Breast epithelium (tissue), 4 donors: ENCODE data around the gene KBTBD4. TPM values are rescaled to one million over a fixed set of nuclear protein-coding genes. Genes with fewer than 3 reads are reported as not detected.
A peak's percentile ranks its signal among the peaks of the same experiment; 100 is the strongest.

Experiments
- DNase-seq, 2 donors: peaks; one replicate each; pipeline ENCODE4 v3.0.0-alpha.2; 2019; ENCODE audit warnings: low spot score in 2 of 2
- H3K27ac ChIP-seq, 2 donors: fragments of 200-600 bp; sonication (generic) in 1 of 2; one replicate each; pipeline ENCODE4 v1.5.1; 2016 to 2019; ENCODE audit warnings: mild to moderate bottlenecking in 1 of 2
- H3K27me3 ChIP-seq, 2 donors: fragments of 200-600 bp; sonication (generic) in 1 of 2; one replicate each; pipeline versions ENCODE4 v1.5.1 to v1.6.0; 2017 to 2019; ENCODE audit warnings: control low read depth in 1 of 2, mild to moderate bottlenecking in 1 of 2
- H3K36me3 ChIP-seq: fragments of 200-600 bp; one replicate; pipeline ENCODE4 v1.5.1; 2019
- H3K4me1 ChIP-seq, 2 donors: fragments of 200-600 bp; sonication (generic); one replicate each; pipeline ENCODE4 v1.5.1; 2016 to 2019; ENCODE audit warnings: control low read depth in 1 of 2
- H3K4me3 ChIP-seq, 3 donors: fragments of 200-600 bp; sonication (generic); 1 replicate in 2 of 3; 2 replicates in 1 of 3; pipeline ENCODE4 v1.5.1; 2016 to 2019; ENCODE audit warnings: mild to moderate bottlenecking in 3 of 3, moderate library complexity in 2 of 3
- H3K9me3 ChIP-seq, 2 donors: fragments of 200-600 bp; sonication (generic) in 1 of 2; one replicate each; pipeline ENCODE4 v1.5.1; 2016 to 2019; ENCODE audit warnings: control low read depth in 1 of 2
- POLR2A ChIP-seq: fragments of 450-650 bp; IDR thresholded peaks from one replicate; pipeline ENCODE4 v1.6.1; 2016; ENCODE audit warnings: antibody characterized with exemption, mild to moderate bottlenecking, moderate library complexity
- POLR2AphosphoS5 ChIP-seq, 3 donors: sonication (generic); formaldehyde crosslinking; IDR thresholded peaks; one replicate each; pipeline ENCODE4 v1.6.1; 2017; ENCODE audit warnings: antibody characterized with exemption in 3 of 3
- intact Hi-C: fragments of 100-400 bp; cut with DNase I; formaldehyde crosslinking; loops from one replicate; pipeline ENCODE4 v1.15.1; 2023; ENCODE audit warnings: low total_unique reads
- total RNA-seq, 3 donors: library from RNA; depleted of rRNA; stranded (reverse); fragments of >200 nt; gene quantifications; one replicate each; pipeline ENCODE4 v1.1.0, GENCODE V29; 2016
- TF ChIP-seq, protein P1 (sequence below), 3 donors: fragments of 450-650 bp; IDR thresholded peaks; one replicate each; pipeline ENCODE4 v1.5.1; 2016 to 2017; ENCODE audit warnings: antibody characterized with exemption in 3 of 3, mild to moderate bottlenecking in 3 of 3, moderate library complexity in 3 of 3

Gene KBTBD4
- total RNA-seq, 3 donors from 2014 or later: 26.6 to 31.5 (median 26.9) TPM

GRCh38 chr11:47591764-47592163 lies 13.0 kb upstream of the KBTBD4 start:
- no peak for DNase-seq
- no peak overlapping the region for H3K27ac ChIP-seq
- H3K27me3 ChIP-seq: peaks cover 0 to 21% of the 10 kb centered on the region in 2 donors
- TF ChIP-seq POLR2AphosphoS5 (IDR thresholded peaks at IDR 0.05) (no peak), POLR2A (no peak)
- TF ChIP-seq, protein P1, sequence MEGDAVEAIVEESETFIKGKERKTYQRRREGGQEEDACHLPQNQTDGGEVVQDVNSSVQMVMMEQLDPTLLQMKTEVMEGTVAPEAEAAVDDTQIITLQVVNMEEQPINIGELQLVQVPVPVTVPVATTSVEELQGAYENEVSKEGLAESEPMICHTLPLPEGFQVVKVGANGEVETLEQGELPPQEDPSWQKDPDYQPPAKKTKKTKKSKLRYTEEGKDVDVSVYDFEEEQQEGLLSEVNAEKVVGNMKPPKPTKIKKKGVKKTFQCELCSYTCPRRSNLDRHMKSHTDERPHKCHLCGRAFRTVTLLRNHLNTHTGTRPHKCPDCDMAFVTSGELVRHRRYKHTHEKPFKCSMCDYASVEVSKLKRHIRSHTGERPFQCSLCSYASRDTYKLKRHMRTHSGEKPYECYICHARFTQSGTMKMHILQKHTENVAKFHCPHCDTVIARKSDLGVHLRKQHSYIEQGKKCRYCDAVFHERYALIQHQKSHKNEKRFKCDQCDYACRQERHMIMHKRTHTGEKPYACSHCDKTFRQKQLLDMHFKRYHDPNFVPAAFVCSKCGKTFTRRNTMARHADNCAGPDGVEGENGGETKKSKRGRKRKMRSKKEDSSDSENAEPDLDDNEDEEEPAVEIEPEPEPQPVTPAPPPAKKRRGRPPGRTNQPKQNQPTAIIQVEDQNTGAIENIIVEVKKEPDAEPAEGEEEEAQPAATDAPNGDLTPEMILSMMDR (IDR thresholded peaks at IDR 0.05): no peak
- no peaks in the 10 kb centered on the region for H3K9me3 ChIP-seq
- peaks cover 0 to 6% of the 10 kb centered on the region in 2 donors for H3K4me1 ChIP-seq
- H3K4me3 ChIP-seq: no peak overlapping the region
- intact Hi-C loops: no loop called here
- no peaks in the 10 kb centered on the region for H3K36me3 ChIP-seq

GRCh38 chr11:47589977-47590861 lies 11.4 kb upstream of the KBTBD4 start:
- TF ChIP-seq POLR2A (no peak), POLR2AphosphoS5 (IDR thresholded peaks at IDR 0.05) (no peak)
- TF ChIP-seq, protein P1 (IDR thresholded peaks at IDR 0.05): no peak
- Histone ChIP-seq H3K27me3 (peaks cover 0 to 21% of the 10 kb centered on the region in 2 donors), H3K27ac (peak overlapping the region; percentile 33 to 75), H3K36me3 (no peaks in the 10 kb centered on the region), H3K4me3 (peak overlapping the region; percentile 9 to 72 (median 58)), H3K9me3 (no peaks in the 10 kb centered on the region), H3K4me1 (peaks cover 0 to 6% of the 10 kb centered on the region in 2 donors)
- no peak for DNase-seq
- intact Hi-C loops: no loop called here

DNA sequence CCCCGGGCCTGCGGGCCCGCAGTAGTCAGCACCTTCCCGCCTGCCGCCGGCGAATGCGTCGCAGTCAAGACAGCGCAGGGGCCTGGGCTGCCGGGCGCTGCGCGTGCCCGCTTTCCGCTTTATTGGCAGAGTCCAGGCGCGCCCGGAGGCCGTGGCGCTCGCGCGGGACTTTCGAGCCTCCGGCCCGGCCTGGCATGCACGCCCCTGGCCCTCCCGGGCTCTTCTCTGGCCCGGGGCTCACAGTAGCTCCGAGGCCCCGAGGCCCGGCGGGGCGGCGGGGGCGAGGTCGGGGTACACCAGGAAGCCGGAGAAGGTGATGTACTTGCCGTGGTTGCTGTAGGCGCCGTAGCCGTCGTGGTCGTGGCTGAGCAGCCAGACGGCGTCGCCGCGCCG lies 10.8 kb upstream of the KBTBD4 start:
- Histone ChIP-seq H3K4me1 (peaks cover 0 to 6% of the 10 kb centered on the region in 2 donors), H3K9me3 (no peaks in the 10 kb centered on the region), H3K36me3 (no peaks in the 10 kb centered on the region), H3K4me3 (peak overlapping the region; percentile 9 to 72 (median 58)), H3K27ac (peak overlapping the region; percentile 33 to 75), H3K27me3 (peaks cover 0 to 20% of the 10 kb centered on the region in 2 donors)
- DNase-seq: no peak
- TF ChIP-seq POLR2A (no peak), POLR2AphosphoS5 (IDR thresholded peaks at IDR 0.05) (no peak)
- TF ChIP-seq, protein P1 (IDR thresholded peaks at IDR 0.05): no peak
- intact Hi-C loops: no loop called here

GRCh38 chr11:47589118-47589517 lies 10.3 kb upstream of the KBTBD4 start:
- Histone ChIP-seq H3K4me1 (peaks cover 0 to 5% of the 10 kb centered on the region in 2 donors), H3K27me3 (peaks cover 0 to 15% of the 10 kb centered on the region in 2 donors), H3K27ac (peak overlapping the region; percentile 33 to 75), H3K36me3 (no peaks in the 10 kb centered on the region), H3K9me3 (no peaks in the 10 kb centered on the region), H3K4me3 (peak overlapping the region; percentile 9 to 72 (median 58))
- no peak for TF ChIP-seq POLR2A
- TF ChIP-seq POLR2AphosphoS5 (IDR thresholded peaks at IDR 0.05): no peak
- TF ChIP-seq, protein P1 (IDR thresholded peaks at IDR 0.05): no peak
- DNase-seq: no peak
- intact Hi-C loops: no loop called here

DNA sequence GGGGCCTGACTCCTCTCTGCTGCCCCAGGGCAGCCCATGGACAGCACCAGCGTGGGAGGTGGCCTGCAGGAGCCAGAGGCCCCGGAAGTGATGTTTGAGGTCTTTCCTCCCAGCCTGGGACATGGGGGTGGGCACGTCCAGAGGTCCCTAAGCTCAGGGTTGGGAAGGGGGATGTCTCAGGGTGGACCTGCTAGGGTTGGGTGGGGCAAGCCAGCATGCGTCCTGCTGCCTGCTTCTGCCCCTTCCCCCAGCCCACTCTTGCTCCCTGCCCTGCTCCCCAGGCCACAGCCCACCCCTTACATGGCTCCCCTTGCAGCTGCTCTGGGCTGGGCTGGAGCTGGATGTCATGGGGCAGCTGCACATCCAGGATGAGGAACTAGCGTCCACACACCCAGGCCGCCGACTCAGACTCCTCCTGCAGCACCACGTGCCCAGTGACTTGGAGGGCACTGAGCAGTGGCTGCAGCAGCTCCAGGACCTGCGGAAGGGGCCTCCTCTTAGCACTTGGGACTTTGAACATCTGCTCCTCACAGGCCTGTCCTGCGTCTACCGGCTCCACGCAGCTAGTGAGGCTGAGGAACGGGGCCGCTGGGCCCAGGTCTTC lies 9.1 kb upstream of the KBTBD4 start:
- intact Hi-C loops: no loop called here
- TF ChIP-seq POLR2A (no peak), POLR2AphosphoS5 (IDR thresholded peaks at IDR 0.05) (no peak)
- TF ChIP-seq, protein P1 (IDR thresholded peaks at IDR 0.05): no peak
- no peaks in the 10 kb centered on the region for H3K9me3 ChIP-seq
- H3K4me3 ChIP-seq: peak overlapping the region in 1 of 3 donors; percentile 21
- H3K27me3 ChIP-seq: peaks cover 0 to 2% of the 10 kb centered on the region in 2 donors
- H3K27ac ChIP-seq: peak overlapping the region in 1 of 2 donors; percentile 72
- no peak for DNase-seq
- H3K36me3 ChIP-seq: no peaks in the 10 kb centered on the region
- no peaks in the 10 kb centered on the region for H3K4me1 ChIP-seq
